ENCODE results near the gene CDK18.

DNA sequence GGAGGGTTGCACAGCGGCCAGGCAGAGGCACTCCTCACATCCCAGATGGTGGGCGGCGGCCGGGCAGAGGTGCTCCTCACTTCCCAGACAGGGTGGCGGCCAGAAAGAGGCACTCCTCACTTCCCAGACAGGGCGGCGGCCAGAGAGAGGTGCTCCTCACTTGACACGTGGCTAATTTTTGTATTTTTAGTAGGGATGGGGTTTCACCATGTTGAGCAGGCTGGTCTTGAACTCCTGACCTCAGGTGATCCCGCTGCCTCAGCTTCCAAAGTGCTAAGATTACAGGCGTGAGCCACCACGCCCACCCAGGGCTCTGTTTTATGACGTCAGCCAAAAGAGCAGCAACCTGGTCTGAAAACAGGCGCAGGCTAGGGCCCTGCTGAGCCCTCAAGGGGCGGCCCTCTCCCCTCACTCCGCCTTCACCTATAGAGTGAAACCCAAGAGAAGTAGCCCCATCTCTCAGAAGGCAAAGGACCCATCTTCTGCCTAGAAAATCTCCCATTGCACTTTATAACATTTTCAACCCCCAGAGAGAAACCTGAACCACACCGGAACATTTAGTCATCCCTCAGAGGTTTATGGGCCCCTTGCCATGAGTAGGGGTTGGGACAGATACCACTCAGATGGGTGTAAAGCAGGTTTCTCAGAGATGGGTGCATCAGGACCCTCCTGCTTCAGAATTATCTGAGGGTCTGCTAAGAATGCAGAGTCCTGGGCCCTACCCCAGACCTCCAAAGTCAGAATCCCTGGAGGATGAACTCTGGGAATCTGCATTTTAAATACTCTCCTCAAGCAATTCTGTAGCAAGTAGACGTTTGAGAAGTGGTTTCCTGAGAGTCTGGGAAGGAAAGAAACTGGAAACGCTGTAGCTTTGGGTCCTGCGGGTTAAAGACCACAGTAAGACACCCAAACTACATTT is 40.8 kb downstream of the CDK18 start:
- TF ChIP-seq EZH2 (IDR thresholded peaks at IDR 0.05; ENCODE audit: low read length), result no peak
- TF ChIP-seq, protein P1, sequence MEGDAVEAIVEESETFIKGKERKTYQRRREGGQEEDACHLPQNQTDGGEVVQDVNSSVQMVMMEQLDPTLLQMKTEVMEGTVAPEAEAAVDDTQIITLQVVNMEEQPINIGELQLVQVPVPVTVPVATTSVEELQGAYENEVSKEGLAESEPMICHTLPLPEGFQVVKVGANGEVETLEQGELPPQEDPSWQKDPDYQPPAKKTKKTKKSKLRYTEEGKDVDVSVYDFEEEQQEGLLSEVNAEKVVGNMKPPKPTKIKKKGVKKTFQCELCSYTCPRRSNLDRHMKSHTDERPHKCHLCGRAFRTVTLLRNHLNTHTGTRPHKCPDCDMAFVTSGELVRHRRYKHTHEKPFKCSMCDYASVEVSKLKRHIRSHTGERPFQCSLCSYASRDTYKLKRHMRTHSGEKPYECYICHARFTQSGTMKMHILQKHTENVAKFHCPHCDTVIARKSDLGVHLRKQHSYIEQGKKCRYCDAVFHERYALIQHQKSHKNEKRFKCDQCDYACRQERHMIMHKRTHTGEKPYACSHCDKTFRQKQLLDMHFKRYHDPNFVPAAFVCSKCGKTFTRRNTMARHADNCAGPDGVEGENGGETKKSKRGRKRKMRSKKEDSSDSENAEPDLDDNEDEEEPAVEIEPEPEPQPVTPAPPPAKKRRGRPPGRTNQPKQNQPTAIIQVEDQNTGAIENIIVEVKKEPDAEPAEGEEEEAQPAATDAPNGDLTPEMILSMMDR (optimal IDR thresholded peaks at IDR 0.05 in 1 of 3, IDR thresholded peaks at IDR 0.05 in 1 of 3, conservative IDR thresholded peaks at IDR 0.05 in 1 of 3; ENCODE audit: extremely low read depth in 1 of 3, insufficient read depth in 2 of 3, low read length in 3 of 3), result no peak

Measured in keratinocyte (primary cell).